LoVo (cell line): ENCODE data around the gene SYT9.
"Not testable (repeated sequence)": the region's sequence is repeated elsewhere in the genome, so short reads cannot be mapped to it uniquely, and the experiment has no call there.

Experiments used
- DNase-seq: peaks from one replicate; pipeline ENCODE4 v3.0.0-alpha.2; 2016; ENCODE audit warnings: low spot score

The SYT9 gene

GRCh38 chr11:7272373-7272772 lies 20.7 kb downstream of the SYT9 start:
- no peak for DNase-seq

GRCh38 chr11:7275133-7275532 lies 23.4 kb downstream of the SYT9 start:
- DNase-seq = no peak

GRCh38 chr11:7278314-7278917 lies 26.7 kb downstream of the SYT9 start:
- DNase-seq = peak; percentile 19

- no peak for DNase-seq
Measured at GRCh38 chr11:7279676-7280075, 28.0 kb downstream of the SYT9 start.

GRCh38 chr11:7281079-7281478 lies 29.4 kb downstream of the SYT9 start:
- DNase-seq = no peak

GRCh38 chr11:7281809-7282208 lies 30.1 kb downstream of the SYT9 start:
- no peak for DNase-seq

GRCh38 chr11:7286178-7286577 lies 34.5 kb downstream of the SYT9 start:
- DNase-seq = no peak

- DNase-seq = no peak
Measured at GRCh38 chr11:7291100-7291829, 39.6 kb downstream of the SYT9 start.

GRCh38 chr11:7292922-7293321 lies 41.2 kb downstream of the SYT9 start:
- DNase-seq = no peak

GRCh38 chr11:7299393-7299792 lies 47.7 kb downstream of the SYT9 start:
- no peak for DNase-seq

- DNase-seq = no peak
Measured at GRCh38 chr11:7300281-7300680, 48.6 kb downstream of the SYT9 start.

GRCh38 chr11:7303146-7303545 lies 51.4 kb downstream of the SYT9 start:
- no peak for DNase-seq

GRCh38 chr11:7306900-7307299 lies 55.2 kb downstream of the SYT9 start:
- DNase-seq = no peak

- DNase-seq = no peak
Measured at GRCh38 chr11:7307836-7308235, 56.1 kb downstream of the SYT9 start.

GRCh38 chr11:7311903-7312302 lies 60.2 kb downstream of the SYT9 start:
- DNase-seq = no peak

GRCh38 chr11:7314811-7315604 lies 63.3 kb downstream of the SYT9 start:
- DNase-seq = no peak

- no peak for DNase-seq
Measured at GRCh38 chr11:7319501-7319900, 67.8 kb downstream of the SYT9 start.

GRCh38 chr11:7320306-7320705 lies 68.6 kb downstream of the SYT9 start:
- DNase-seq = no peak

- DNase-seq = no peak
Measured at GRCh38 chr11:7321473-7322450, 70.1 kb downstream of the SYT9 start.

- DNase-seq = no peak
Measured at GRCh38 chr11:7332451-7332850, 80.7 kb downstream of the SYT9 start.

- DNase-seq = no peak
Measured at GRCh38 chr11:7332962-7333361, 81.3 kb downstream of the SYT9 start.

GRCh38 chr11:7335442-7335841 lies 83.7 kb downstream of the SYT9 start:
- DNase-seq = not testable (repeated sequence)
